Kidney tubule cell (primary cell): ENCODE data around the gene MEGF11.
"Not testable (repeated sequence)": the region's sequence is repeated elsewhere in the genome, so short reads cannot be mapped to it uniquely, and the experiment has no call there.

ENCODE experiments used
- DNase-seq: peaks from one replicate; pipeline ENCODE4 v3.0.0-alpha.2; 2018; ENCODE audit warnings: low spot score

Gene MEGF11

GRCh38 chr15:65885668-65886218 is 367.8 kb downstream of the MEGF11 start:
- DNase-seq, result no peak

- DNase-seq, result no peak
These were observed 369.0 kb downstream of the MEGF11 start for GRCh38 chr15:65884511-65884910.

GRCh38 chr15:65883571-65883970 is 370.0 kb downstream of the MEGF11 start:
- DNase-seq, result no peak

- DNase-seq, result no peak
These were observed 371.6 kb downstream of the MEGF11 start for GRCh38 chr15:65881766-65882434.

GRCh38 chr15:65877749-65878148 is 375.8 kb downstream of the MEGF11 start:
- no peak for DNase-seq

- DNase-seq, result no peak
These were observed 378.1 kb downstream of the MEGF11 start for GRCh38 chr15:65875458-65875857.

- DNase-seq, result no peak
These were observed 380.3 kb downstream of the MEGF11 start for GRCh38 chr15:65873256-65873655.

GRCh38 chr15:65872596-65872995 is 381.0 kb downstream of the MEGF11 start:
- peak; percentile 12 for DNase-seq

- DNase-seq, result not testable (repeated sequence)
These were observed 381.7 kb downstream of the MEGF11 start for GRCh38 chr15:65871886-65872285.

GRCh38 chr15:65870889-65871533 is 382.5 kb downstream of the MEGF11 start:
- peak; percentile 73 for DNase-seq

GRCh38 chr15:65869954-65870871 is 383.3 kb downstream of the MEGF11 start:
- DNase-seq, result peak; percentile 70

GRCh38 chr15:65869126-65869953 is 384.2 kb downstream of the MEGF11 start, which contains the start of gene RAB11A:
RAB11A (plus strand) TSS chr15:65869491; CDS start chr15:65869586, 95 bp downstream.
- DNase-seq, result peak; percentile 97

- no peak for DNase-seq
These were observed 384.9 kb downstream of the MEGF11 start for GRCh38 chr15:65868546-65869125.

- DNase-seq, result not testable (repeated sequence)
These were observed 385.6 kb downstream of the MEGF11 start for GRCh38 chr15:65867933-65868332.

- DNase-seq, result no peak
These were observed 386.3 kb downstream of the MEGF11 start for GRCh38 chr15:65867244-65867643.

GRCh38 chr15:65863106-65863505 is 390.4 kb downstream of the MEGF11 start:
- no peak for DNase-seq

- DNase-seq, result peak; percentile 57
These were observed 390.9 kb downstream of the MEGF11 start for GRCh38 chr15:65862682-65863081.

GRCh38 chr15:65857718-65858402 is 395.7 kb downstream of the MEGF11 start:
- DNase-seq, result no peak

- peak; percentile 72 for DNase-seq
These were observed 396.6 kb downstream of the MEGF11 start for GRCh38 chr15:65856821-65857455.

GRCh38 chr15:65851981-65852380 is 401.6 kb downstream of the MEGF11 start:
- no peak for DNase-seq
